DND-41 (cell line): ENCODE results near the gene NT5DC3.

Experiments used
- EZH2 ChIP-seq: IDR thresholded peaks from 3 replicates; pipeline ENCODE4 v1.6.1; 2012; ENCODE audit warnings: borderline replicate concordance, low read depth, mild to moderate bottlenecking, moderate library complexity, low read length, inconsistent platforms; ENCODE audit not compliant: severe bottlenecking
- TF ChIP-seq, protein P1 (sequence below): IDR thresholded peaks from 2 replicates; pipeline ENCODE4 v1.5.1; 2012; ENCODE audit warnings: borderline replicate concordance, low read length, moderate library complexity, mild to moderate bottlenecking; ENCODE audit not compliant: poor library complexity, severe bottlenecking; ENCODE audit errors: extremely low read depth

DNA sequence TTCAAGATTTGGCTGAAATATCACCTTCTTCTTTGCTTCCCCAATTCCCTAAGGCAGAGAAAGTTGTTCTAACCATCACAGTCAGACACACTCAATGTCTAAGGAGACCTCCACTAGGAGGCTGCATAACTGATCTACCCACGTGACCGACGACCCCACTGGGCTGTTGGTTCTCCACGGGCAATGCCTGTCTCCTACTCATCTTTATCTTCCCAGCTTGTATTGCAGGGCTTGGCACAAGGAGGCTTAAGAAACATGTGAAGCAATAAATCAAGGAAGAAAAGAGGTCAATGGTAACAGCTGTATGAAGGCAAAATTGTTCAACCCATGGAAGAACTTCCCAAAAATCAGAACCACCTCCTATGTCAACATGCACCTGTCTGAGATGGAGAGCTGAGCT, 27.1 kb downstream of the NT5DC3 start:
- TF ChIP-seq, protein P1, sequence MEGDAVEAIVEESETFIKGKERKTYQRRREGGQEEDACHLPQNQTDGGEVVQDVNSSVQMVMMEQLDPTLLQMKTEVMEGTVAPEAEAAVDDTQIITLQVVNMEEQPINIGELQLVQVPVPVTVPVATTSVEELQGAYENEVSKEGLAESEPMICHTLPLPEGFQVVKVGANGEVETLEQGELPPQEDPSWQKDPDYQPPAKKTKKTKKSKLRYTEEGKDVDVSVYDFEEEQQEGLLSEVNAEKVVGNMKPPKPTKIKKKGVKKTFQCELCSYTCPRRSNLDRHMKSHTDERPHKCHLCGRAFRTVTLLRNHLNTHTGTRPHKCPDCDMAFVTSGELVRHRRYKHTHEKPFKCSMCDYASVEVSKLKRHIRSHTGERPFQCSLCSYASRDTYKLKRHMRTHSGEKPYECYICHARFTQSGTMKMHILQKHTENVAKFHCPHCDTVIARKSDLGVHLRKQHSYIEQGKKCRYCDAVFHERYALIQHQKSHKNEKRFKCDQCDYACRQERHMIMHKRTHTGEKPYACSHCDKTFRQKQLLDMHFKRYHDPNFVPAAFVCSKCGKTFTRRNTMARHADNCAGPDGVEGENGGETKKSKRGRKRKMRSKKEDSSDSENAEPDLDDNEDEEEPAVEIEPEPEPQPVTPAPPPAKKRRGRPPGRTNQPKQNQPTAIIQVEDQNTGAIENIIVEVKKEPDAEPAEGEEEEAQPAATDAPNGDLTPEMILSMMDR, result no peak
- no peak for TF ChIP-seq EZH2
